ENCODE data around the gene KIF26B. TPM values are rescaled to one million over a fixed set of nuclear protein-coding genes. Genes with fewer than 3 reads are reported as not detected.

The KIF26B gene
- total RNA-seq, 1 experiment from 2014 or later: 1.1 TPM

DNA sequence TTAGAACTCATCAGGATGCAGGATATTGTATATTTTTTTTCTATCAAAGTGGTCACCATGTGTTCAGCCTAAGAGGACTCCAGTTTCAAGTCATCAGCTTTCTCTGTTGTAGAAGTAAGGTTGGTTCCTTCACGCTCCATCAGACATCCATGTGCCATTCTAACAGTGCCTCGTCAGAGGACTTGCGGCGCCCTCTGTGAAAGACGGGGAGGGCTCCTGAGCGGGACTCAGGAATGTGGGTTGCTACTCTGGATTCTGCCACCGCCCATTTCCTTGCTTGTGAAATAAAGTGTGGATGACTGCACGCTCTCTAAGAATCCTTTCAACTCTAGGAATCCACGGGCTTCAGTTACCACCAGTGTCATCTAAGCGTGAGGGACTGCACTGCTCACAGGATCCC, 593.5 kb downstream of the KIF26B start:
- DNase-seq (ENCODE audit: low read depth): no peak

- DNase-seq (ENCODE audit: low read depth): no peak
Observed at GRCh38 chr1:245748646-245749045, 593.9 kb downstream of the KIF26B start.

- no peak for DNase-seq (ENCODE audit: low read depth)
Observed at GRCh38 chr1:245749053-245749452, 594.3 kb downstream of the KIF26B start.

- no peak for DNase-seq (ENCODE audit: low read depth)
Observed at GRCh38 chr1:245750261-245750660, 595.5 kb downstream of the KIF26B start.

DNA sequence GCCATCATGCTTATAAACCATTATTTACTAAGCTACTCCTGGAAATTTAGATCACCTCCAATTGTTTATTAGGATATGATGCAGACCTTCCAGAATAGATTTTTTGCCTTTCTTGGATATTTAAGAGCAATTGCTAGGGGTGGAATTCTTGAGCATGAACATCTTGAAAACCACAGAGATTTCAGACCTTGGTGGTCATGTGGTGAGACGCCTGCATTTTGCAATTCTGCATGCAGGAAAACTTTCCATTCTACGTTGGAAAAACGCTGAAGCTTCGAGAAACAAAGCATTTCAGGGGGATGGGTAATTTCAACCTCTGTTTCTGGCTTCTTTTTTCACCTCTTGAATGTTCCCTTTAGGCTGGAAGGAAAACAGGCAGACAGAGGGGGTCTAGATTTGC, 596.3 kb downstream of the KIF26B start:
- DNase-seq (ENCODE audit: low read depth): no peak

DNA sequence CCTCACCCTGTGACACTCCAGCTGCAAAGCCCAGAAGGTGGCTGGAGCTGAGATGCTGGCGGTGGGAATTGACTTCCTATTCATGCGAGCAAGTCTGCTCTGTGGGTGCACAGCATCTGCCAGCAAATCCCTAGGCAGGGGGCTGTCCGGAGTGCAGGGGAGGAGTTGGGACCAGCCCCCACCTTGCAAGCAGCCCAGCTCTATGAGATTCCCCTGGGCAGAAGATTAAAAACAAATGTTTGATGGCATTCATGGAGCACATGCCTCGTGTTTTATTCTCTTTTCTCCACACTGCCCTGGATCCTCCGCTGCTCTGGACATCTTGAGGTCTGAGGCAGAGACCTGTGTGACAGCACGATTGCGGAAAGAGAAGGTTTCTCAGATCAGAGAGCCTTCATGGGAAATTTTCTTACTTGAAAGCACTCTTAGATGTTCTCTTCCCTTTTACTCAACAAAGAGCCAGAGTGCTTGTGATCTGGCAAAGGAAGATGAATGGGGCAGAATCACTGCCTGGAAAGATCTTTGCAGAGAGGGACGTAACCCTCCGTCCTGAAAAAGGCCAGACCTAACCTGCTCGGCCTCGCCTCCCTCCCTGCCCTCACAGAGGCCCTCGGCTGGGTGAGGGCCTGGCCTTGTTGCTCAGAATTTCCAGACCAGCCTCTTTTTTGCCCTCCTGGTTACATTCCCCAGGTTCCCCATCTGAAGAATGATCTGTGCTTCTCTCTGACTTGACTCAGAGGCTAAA, 597.1 kb downstream of the KIF26B start:
- no peak for DNase-seq (ENCODE audit: low read depth)

DNA sequence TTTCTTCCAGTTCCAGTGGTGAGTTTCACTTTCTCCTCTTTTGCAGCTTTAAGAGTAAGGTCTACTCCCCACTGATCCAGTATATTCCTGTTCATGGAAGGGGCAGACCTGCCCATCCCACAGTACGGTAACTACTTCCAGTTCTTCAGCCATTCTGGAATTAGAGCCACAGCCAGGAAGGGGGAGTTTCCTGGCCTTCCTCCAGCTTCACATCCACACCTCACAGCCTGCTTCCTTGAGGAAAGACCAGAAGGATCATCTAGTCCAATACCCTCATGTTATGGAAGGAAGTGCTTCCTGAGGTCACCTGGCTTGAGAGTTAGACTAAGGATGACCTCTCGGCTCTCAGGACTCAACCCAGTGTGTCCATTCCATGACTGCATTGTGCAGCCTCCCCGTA, 597.8 kb downstream of the KIF26B start:
- DNase-seq (ENCODE audit: low read depth): no peak

DNA sequence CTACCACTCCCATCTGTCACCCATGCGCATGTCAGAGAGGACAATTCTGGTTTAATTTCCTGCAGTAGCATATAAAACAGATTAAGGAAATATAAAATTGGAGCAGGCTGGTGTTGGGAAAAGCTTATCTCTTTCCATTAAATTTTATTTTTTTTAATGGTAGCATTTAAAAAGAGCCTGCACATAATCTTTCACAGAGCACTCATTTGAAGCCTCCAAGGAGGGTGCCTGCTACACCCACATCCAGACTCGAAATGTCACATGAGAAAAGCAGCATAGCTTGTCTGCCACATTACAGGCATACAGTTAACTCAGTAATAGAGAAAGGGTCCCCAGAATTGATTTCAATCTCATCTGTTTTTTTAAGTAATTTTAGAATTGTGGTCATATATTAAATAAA, 599.0 kb downstream of the KIF26B start:
- DNase-seq (ENCODE audit: low read depth): no peak

GRCh38 chr1:245754463-245754961, 599.7 kb downstream of the KIF26B start:
- peak; percentile 29 for DNase-seq (ENCODE audit: low read depth)
